HEK293T (cell line): Measurements from ENCODE around the gene SLC22A13.

ENCODE experiments used
- ARNT ChIP-seq: fragments of 450-650 bp; IDR thresholded peaks from 2 replicates; pipeline ENCODE4 v1.6.1; 2017; ENCODE audit warnings: mild to moderate bottlenecking
- ELF4 ChIP-seq: fragments of 450-650 bp; IDR thresholded peaks from 2 replicates; pipeline ENCODE4 v1.6.1; 2017; ENCODE audit warnings: antibody characterized with exemption
- FOXA1 ChIP-seq: fragments of 450-650 bp; IDR thresholded peaks from 2 replicates; pipeline ENCODE4 v1.6.1; 2016; ENCODE audit warnings: mild to moderate bottlenecking
- TARDBP ChIP-seq: fragments of 450-650 bp; IDR thresholded peaks from 2 replicates; pipeline ENCODE4 v1.6.1; 2016
- ZNF384 ChIP-seq: fragments of 450-650 bp; IDR thresholded peaks from 2 replicates; pipeline ENCODE4 v1.6.1; 2016

GRCh38 chr3:38313263-38313662 is 47.7 kb downstream of the SLC22A13 start:
- no peak for TF ChIP-seq FOXA1
- TF ChIP-seq ZNF384 = no peak
- TF ChIP-seq TARDBP = no peak
- TF ChIP-seq ARNT = no peak
- TF ChIP-seq ELF4 = no peak
